GM21367 (cell line): Measurements from ENCODE around the gene PREP.
"Not testable (repeated sequence)": the region's sequence is repeated elsewhere in the genome, so short reads cannot be mapped to it uniquely, and the experiment has no call there.

Source experiments
- ATAC-seq: cut with Tn5 transposase; IDR thresholded peaks from one replicate; pipeline ENCODE4 v1.9.1; 2021; ENCODE audit not compliant: unreplicated experiment

PREP gene

GRCh38 chr6:105345506-105345905 is 57.4 kb downstream of the PREP start:
- ATAC-seq = no peak

DNA sequence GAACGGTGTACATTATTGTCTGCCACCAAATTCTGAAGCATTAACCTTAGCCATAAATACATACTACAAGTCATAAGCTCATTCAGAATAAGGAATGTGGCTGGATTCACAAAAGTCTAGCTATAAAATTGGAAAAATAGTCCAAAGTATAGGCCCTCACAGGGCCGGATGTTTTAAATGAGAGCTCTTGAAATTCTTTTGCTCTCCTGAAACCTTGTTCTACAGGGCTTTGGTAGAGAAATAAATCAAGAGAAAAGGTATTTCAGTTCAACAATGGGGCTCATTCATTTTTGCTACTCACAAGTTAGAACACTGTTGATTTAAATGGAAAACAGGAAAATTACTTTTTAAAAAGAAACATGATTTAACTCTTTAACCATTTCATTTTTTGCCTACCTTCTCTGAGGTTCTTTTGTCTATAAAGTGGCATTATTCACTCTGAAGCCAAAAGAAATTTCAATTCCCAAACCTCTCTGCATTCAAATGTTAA is 58.0 kb downstream of the PREP start:
- no peak for ATAC-seq

DNA sequence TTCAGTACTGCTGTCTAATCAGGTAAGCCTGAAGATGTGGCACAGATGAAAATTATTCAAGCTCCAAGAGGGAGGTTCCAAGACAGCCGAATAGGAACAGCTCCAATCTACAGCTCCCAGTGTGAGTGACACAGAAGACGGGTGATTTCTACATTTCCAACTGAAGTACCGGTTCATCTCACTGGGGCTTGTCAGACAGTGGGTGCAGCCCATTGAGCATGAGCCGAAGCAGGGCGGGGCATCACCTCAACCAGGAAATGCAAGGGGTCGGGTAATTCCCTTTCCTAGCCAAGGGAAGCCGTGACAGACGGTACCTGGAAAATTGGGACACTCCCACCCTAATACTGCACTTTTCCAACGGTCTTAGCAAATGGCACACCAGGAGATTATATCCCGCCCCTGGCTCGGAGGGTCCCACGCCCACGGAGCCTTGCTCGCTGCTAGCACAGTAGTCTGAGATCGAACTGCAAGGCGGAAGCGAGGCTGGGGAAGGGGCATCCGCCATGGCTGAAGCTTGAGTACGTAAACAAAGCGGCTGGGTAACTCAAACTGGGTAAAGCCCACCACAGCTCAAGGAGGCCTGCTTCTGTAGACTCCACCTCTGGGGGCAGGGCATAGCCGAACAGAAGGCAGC is 64.4 kb downstream of the PREP start:
- ATAC-seq = not testable (repeated sequence)

GRCh38 chr6:105336986-105337385 is 65.9 kb downstream of the PREP start:
- no peak for ATAC-seq

- no peak for ATAC-seq
Measured at GRCh38 chr6:105332576-105332975, 70.3 kb downstream of the PREP start.

DNA sequence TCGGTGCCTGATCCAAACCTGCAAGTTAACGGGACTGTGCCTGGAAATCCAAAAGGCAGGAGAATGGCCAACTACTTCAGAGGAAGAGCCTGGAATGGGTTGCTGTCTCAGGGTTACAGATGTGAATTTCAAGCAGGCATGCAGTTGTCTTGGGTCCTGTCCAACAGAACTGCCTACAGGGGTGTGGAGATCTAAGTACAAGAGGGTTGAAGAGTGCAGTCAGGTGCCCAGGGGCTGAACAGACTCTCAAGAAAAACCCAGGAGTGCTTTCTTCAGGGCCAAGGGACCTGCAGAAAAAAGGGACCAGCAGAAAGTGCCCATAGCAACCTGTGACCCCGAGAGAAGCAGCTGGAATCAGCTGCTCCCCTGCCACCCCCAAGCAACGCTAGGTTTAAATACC is 71.0 kb downstream of the PREP start:
- no peak for ATAC-seq

- ATAC-seq = no peak
Measured at GRCh38 chr6:105330913-105331312, 72.0 kb downstream of the PREP start.

DNA sequence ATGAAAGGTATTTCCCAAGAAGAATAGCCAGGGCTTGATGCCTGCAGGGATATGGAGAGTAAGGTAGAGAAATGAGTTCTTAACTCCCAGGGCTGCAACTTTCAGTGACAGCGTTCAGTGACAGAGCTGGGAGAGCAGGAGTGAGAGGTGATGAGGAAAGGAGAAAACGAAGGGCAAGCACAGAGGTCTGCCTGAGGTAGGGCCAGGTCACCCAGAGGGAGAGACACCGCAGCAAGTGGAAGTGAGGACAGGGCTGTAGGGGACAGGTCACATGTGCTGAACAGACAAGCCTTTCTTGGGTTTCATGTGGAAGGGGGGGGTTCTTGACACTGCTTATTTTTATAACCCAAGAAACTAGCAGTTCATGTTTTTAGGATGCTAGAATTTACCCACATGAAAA is 72.5 kb downstream of the PREP start:
- no peak for ATAC-seq

GRCh38 chr6:105326833-105327770 is 75.8 kb downstream of the PREP start:
- no peak for ATAC-seq

- ATAC-seq = no peak
Measured at GRCh38 chr6:105326216-105326615, 76.7 kb downstream of the PREP start.

- no peak for ATAC-seq
Measured at GRCh38 chr6:105324386-105324950, 78.4 kb downstream of the PREP start.

DNA sequence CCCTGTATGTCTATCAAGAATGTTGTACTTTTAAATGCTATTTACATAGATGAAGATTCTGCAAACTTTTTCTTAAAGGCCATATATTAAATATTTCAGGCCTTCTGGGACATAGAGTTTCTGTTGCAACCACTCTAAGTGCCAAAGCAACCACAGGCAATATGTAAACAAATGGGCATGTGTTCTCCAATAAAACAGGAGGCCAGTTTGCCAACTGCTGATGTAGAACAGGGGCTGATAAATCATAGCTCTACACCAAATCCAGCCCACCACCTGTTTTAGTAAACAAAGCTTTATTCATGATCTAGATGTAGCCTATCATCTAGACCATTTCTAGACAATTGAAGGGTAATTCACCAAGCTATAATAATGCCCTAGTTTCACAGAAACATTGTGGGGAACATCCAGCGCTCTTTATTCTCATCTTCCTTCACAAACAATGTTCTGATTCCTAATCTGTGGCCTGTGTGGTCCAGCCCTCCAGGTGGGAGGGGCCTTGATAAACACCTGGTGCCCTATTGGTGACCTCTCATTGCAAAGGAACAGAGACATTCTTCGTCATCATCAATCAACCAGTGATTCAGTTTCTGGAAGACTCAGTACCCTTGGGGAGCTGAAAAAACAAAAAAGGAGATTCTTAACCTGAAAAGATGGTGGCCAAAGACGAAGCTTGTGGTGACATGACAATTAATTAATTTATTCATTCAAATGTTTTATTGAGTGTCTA is 80.2 kb downstream of the PREP start:
- ATAC-seq = no peak

GRCh38 chr6:105321728-105322127 is 81.2 kb downstream of the PREP start:
- ATAC-seq = no peak

- no peak for ATAC-seq
Measured at GRCh38 chr6:105321207-105321606, 81.7 kb downstream of the PREP start.

- no peak for ATAC-seq
Measured at GRCh38 chr6:105320765-105321164, 82.1 kb downstream of the PREP start.

GRCh38 chr6:105320271-105320670 is 82.6 kb downstream of the PREP start:
- no peak for ATAC-seq

- ATAC-seq = no peak
Measured at GRCh38 chr6:105319331-105319730, 83.6 kb downstream of the PREP start.

DNA sequence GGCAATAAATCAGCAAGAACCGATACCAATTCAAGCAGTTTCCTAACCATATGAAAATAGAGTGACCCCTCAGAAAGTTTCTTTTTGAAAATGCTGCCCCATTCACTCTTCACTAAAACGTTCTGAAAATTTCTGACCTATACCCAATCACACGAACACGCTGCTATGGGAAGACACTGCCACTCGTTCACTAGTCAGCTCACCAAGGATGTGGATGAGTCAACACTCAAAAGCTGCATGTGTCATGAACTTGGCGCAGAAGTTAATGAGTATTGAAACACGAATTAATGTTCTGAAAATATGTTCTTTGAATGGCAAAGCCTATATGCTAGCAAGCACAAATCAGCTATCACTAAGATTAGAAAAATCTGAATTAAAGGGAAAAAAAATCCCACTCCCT is 84.2 kb downstream of the PREP start:
- no peak for ATAC-seq

DNA sequence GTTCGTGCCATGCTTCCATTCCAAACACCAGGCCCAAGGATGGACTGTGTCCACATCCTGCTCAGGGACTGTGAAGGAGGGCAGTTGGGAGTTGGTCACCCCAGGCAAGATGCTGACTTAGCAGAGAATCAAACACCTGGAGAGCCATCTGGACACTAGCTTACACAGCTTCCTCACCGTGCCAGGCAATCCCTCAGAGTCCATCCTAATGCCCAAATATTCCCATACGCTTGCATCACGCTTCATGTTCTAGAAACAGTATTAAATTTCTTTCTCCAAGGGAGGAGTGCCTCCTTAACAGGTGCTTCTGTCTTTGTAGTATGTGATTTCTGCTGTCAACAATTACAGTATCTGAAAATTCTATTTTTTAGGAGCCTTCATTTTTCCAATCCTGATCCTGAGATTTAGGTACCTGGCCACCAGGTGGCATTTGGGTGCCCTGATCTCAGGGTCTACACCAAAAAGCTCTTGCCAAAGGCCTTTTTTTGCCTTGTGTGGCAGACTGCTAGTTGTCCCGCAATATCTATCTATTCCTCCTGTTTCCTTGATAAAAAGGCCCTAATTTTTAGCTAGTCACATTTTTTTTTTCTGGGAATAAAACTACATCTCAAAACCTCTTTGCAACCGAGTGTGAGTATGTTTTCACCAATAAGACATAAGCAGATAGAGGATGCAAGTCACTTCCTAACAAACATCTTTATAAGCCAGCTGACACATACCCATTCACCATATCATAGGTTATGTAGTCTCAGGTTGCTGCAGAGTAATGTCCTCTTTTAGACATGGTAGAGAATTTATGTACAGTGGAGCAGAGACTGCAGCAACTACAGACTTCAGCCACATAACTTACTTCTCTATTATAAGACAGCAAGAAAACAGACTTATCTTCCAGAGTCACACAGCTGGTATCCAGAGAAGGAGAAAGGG is 85.0 kb downstream of the PREP start:
- no peak for ATAC-seq

GRCh38 chr6:105313211-105313610 is 89.7 kb downstream of the PREP start:
- no peak for ATAC-seq
